ENCODE data around the gene GPATCH1. TPM values are rescaled to one million over a fixed set of nuclear protein-coding genes. Genes with fewer than 3 reads are reported as not detected.
A peak's percentile ranks its signal among the peaks of the same experiment; 100 is the strongest.

The GPATCH1 gene
- total and polyA plus RNA-seq, 2 of the 8 experiments (the other 6 are each of a cell fraction or from before 2014, with no cell fraction given): 4.3 to 8.2 TPM

DNA sequence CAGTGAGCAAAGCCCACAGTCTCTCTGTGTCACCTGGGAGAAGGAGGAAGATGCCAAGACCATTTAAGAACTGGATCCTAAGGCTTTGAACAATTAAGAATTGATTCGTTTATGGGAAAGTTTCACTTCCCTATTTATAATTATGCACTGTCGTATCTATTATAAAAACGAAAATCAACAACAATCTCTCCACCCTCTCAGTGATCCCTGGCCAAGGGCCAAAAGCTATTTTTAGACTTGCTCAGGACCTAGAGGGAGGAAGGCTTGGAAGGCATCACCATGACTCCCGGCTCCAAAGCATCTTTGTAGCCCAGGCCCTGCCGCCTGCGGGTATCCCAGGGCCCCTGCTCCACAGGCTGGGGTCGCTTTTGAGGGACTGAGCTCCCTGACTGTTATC, 17.6 kb upstream of the GPATCH1 start:
- Histone ChIP-seq H3K4ac (replicated peaks; ENCODE audit: insufficient read length, low read depth, low read length) (no peak overlapping the region), H2BK120ac (replicated peaks; ENCODE audit: low read depth, low read length) (no peak overlapping the region), H3K23me2 (ENCODE audit: low read depth, low read length) (peaks cover 3% of the 10 kb centered on the region; the same call in 1 of the 2 replicates), H2AK5ac (ENCODE audit: low read depth, low read length) (no peak overlapping the region), H4K20me1 (replicated peaks in 1 of 2; ENCODE audit: control insufficient read depth in 1 of 2, insufficient read depth in 2 of 2, low read length in 2 of 2) (peaks cover 3 to 9% of the 10 kb centered on the region in 2 experiments), H3K36me3 (ENCODE audit: control insufficient read depth in 2 of 4, insufficient read depth in 4 of 4, low read length in 3 of 4) (no peaks in the 10 kb centered on the region), H2BK12ac (ENCODE audit: low read depth, low read length) (no peak overlapping the region), H3K18ac (ENCODE audit: extremely low read depth, low read length) (no peak overlapping the region; the same call in 1 of the 2 replicates), H3K27me3 (replicated peaks in 1 of 4; ENCODE audit: control insufficient read depth in 3 of 4, extremely low read depth in 1 of 4, insufficient read depth in 3 of 4, low read length in 3 of 4) (peaks cover 0 to 4% (median 3%) of the 10 kb centered on the region in 4 experiments; a peak in 4 of 7 replicates), H3K4me1 (replicated peaks in 1 of 4; ENCODE audit: control insufficient read depth in 3 of 4, insufficient read depth in 4 of 4, low read length in 3 of 4) (peaks cover 0 to 4% (median 0%) of the 10 kb centered on the region in 4 experiments; a peak in 1 of 7 replicates), H2AFZ (ENCODE audit: low read length) (no peak overlapping the region), H3K4me3 (ENCODE audit: extremely low read depth in 1 of 4, insufficient read depth in 2 of 4, low read depth in 3 of 4, low read length in 4 of 4) (peak overlapping the region; percentile 54 to 100 (median 75)), H3K14ac (ENCODE audit: insufficient read length) (no peak overlapping the region), H3K4me2 (ENCODE audit: insufficient read depth in 1 of 2, low read depth in 2 of 2, low read length in 2 of 2) (peak overlapping the region; percentile 61 to 72), H3K79me2 (ENCODE audit: control insufficient read depth in 1 of 2, insufficient read depth in 2 of 2, low read length in 2 of 2) (peaks cover 8 to 49% of the 10 kb centered on the region in 2 experiments), H2BK5ac (ENCODE audit: low read depth, low read length) (no peak overlapping the region), H3K79me1 (ENCODE audit: low read depth, low read length) (peaks cover 10% of the 10 kb centered on the region; the same call in 1 of the 2 replicates), H3K23ac (ENCODE audit: insufficient read length) (no peak overlapping the region), H4K8ac (ENCODE audit: extremely low read depth, insufficient read depth, low read length) (no peak overlapping the region), H3K9me3 (ENCODE audit: insufficient read depth in 2 of 2, low read depth in 1 of 2, low read length in 1 of 2) (no peaks in the 10 kb centered on the region), H3K9ac (replicated peaks in 1 of 4; ENCODE audit: extremely low read depth in 1 of 4, low read depth in 3 of 4, low read length in 3 of 4) (no peak overlapping the region), H2BK15ac (ENCODE audit: low read length) (no peak overlapping the region), H2BK20ac (ENCODE audit: low read length) (no peak overlapping the region), H3K56ac (replicated peaks; ENCODE audit: insufficient read length, low read depth, low read length) (no peak overlapping the region), H4K5ac (ENCODE audit: insufficient read length, low read depth, low read length) (no peak overlapping the region), H3K27ac (ENCODE audit: low read depth, low read length) (no peak overlapping the region), H4K91ac (replicated peaks; ENCODE audit: insufficient read length, low read length) (no peak overlapping the region)
- POLR2A ChIA-PET (ENCODE audit: partially characterized antibody): interaction anchor here (0.6 to 4.1 kb wide), 5 partner anchors 11 to 67 kb away, joined by 3 to 12 read pairs (median 6); partner anchors contain the start of gene GPATCH1
- CTCF ChIA-PET (ENCODE audit: partially characterized antibody): interaction anchor here (0.7 to 2.2 kb wide), 4 partner anchors 15 to 88 kb away, joined by 3 to 11 read pairs (median 3); no protein-coding TSS in a partner anchor
- no peak for FAIRE-seq
- 42% methylated on average over 6 of the region's 7 CpGs; no CpG with 5 or more reads in 1 of the 2 experiments for WGBS, 2 experiments (ENCODE audit: extremely low coverage in 1 of 2, insufficient coverage in 1 of 2, insufficient read length in 1 of 2, insufficient replicate concordance in 2 of 2, low coverage in 1 of 2, low lambda C conversion rate in 2 of 2, missing lambda C conversion rate in 1 of 2)
- DNase-seq (ENCODE audit: low read depth in 1 of 2, low spot score in 2 of 2): no peak
- TF ChIP-seq FOSL1 (IDR thresholded peaks at IDR 0.05; ENCODE audit: insufficient read depth, low read depth, low read length): no peak
- no peak for TF ChIP-seq TCF12 (IDR thresholded peaks at IDR 0.05; ENCODE audit: low read depth, low read length)
- TF ChIP-seq ASH2L (IDR thresholded peaks at IDR 0.05; ENCODE audit: low read length): no peak
- no peak for TF ChIP-seq CTBP2 (IDR thresholded peaks at IDR 0.05; ENCODE audit: borderline replicate concordance, insufficient read depth, insufficient read length, low read length)
- TF ChIP-seq POLR2AphosphoS5 (IDR thresholded peaks at IDR 0.05; ENCODE audit: low read depth, low read length): no peak
- TF ChIP-seq RFX5 (IDR thresholded peaks at IDR 0.05; ENCODE audit: borderline replicate concordance, low read depth, low read length): no peak
- TF ChIP-seq SAP30 (IDR thresholded peaks at IDR 0.05; ENCODE audit: insufficient read depth, insufficient replicate concordance, low read length): no peak
- no peak for TF ChIP-seq CHD1 (IDR thresholded peaks at IDR 0.05; ENCODE audit: low read depth, low read length)
- TF ChIP-seq RAD21 (IDR thresholded peaks at IDR 0.05 in 1 of 2, conservative IDR thresholded peaks at IDR 0.05 in 1 of 2; ENCODE audit: low read depth in 2 of 2, low read length in 2 of 2): no peak
- TF ChIP-seq SIX5 (IDR thresholded peaks at IDR 0.05; ENCODE audit: low read depth, low read length): no peak
- no peak for TF ChIP-seq MAFK (IDR thresholded peaks at IDR 0.05; ENCODE audit: low read depth, low read length)
- TF ChIP-seq KDM5A (IDR thresholded peaks at IDR 0.05; ENCODE audit: low read length): no peak
- TF ChIP-seq SUZ12 (IDR thresholded peaks at IDR 0.05; ENCODE audit: low read length): no peak
